Measurements from ENCODE around the gene PCSK4.
"Not testable (repeated sequence)": the region's sequence is repeated elsewhere in the genome, so short reads cannot be mapped to it uniquely, and the experiment has no call there.

DNA sequence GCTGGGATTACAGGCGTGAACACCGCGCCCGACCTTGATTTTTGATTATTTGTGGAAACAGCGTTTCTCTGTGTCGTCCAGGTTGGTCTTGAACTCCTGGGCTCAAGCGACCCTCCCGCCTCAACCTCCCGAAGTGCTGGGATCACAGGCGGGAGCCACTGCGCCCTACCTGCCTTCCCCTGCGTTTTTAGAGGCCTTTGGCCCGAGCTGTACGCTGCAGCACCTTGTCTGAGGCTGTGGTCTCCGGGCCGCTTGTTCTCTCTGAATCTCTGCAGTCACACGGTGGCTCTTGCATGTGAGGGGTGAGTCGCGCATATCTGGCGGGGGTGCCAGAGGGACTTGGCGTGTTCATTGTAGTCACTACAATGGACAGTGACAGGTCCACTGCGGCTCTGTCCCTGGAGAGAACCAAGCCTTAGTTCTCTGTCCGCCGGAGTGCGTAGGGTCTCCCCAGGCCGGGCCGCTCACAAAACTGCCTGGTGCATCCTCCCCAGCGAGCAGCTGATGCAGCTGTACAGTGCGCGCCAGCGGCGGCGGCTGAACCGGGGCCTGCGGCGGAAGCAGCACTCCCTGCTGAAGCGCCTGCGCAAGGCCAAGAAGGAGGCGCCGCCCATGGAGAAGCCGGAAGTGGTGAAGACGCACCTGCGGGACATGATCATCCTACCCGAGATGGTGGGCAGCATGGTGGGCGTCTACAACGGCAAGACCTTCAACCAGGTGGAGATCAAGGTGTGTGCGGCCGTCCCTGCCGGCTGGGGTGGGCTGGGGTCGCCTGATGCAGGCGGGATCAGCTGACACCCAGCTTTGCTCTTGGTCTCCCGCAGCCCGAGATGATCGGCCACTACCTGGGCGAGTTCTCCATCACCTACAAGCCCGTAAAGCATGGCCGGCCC is 50.4 kb downstream of the PCSK4 start:
- TF ChIP-seq, protein P1, sequence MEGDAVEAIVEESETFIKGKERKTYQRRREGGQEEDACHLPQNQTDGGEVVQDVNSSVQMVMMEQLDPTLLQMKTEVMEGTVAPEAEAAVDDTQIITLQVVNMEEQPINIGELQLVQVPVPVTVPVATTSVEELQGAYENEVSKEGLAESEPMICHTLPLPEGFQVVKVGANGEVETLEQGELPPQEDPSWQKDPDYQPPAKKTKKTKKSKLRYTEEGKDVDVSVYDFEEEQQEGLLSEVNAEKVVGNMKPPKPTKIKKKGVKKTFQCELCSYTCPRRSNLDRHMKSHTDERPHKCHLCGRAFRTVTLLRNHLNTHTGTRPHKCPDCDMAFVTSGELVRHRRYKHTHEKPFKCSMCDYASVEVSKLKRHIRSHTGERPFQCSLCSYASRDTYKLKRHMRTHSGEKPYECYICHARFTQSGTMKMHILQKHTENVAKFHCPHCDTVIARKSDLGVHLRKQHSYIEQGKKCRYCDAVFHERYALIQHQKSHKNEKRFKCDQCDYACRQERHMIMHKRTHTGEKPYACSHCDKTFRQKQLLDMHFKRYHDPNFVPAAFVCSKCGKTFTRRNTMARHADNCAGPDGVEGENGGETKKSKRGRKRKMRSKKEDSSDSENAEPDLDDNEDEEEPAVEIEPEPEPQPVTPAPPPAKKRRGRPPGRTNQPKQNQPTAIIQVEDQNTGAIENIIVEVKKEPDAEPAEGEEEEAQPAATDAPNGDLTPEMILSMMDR (IDR thresholded peaks at IDR 0.05) = not testable (repeated sequence)
- TF ChIP-seq, protein P2, sequence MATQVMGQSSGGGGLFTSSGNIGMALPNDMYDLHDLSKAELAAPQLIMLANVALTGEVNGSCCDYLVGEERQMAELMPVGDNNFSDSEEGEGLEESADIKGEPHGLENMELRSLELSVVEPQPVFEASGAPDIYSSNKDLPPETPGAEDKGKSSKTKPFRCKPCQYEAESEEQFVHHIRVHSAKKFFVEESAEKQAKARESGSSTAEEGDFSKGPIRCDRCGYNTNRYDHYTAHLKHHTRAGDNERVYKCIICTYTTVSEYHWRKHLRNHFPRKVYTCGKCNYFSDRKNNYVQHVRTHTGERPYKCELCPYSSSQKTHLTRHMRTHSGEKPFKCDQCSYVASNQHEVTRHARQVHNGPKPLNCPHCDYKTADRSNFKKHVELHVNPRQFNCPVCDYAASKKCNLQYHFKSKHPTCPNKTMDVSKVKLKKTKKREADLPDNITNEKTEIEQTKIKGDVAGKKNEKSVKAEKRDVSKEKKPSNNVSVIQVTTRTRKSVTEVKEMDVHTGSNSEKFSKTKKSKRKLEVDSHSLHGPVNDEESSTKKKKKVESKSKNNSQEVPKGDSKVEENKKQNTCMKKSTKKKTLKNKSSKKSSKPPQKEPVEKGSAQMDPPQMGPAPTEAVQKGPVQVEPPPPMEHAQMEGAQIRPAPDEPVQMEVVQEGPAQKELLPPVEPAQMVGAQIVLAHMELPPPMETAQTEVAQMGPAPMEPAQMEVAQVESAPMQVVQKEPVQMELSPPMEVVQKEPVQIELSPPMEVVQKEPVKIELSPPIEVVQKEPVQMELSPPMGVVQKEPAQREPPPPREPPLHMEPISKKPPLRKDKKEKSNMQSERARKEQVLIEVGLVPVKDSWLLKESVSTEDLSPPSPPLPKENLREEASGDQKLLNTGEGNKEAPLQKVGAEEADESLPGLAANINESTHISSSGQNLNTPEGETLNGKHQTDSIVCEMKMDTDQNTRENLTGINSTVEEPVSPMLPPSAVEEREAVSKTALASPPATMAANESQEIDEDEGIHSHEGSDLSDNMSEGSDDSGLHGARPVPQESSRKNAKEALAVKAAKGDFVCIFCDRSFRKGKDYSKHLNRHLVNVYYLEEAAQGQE (IDR thresholded peaks at IDR 0.05; ENCODE audit: insufficient read depth in 1 of 2, low read depth in 2 of 2, low read length in 1 of 2) = not testable (repeated sequence)
- TF ChIP-seq POLR2AphosphoS5 (IDR thresholded peaks at IDR 0.05; ENCODE audit: low read depth, low read length); SIN3A (IDR thresholded peaks at IDR 0.05; ENCODE audit: borderline replicate concordance, insufficient read depth, low read depth, low read length); TCF7L2 (IDR thresholded peaks at IDR 0.05; ENCODE audit: low read depth, low read length): not testable (repeated sequence)

All from Panc1 (cell line).